GM18870 (cell line): ENCODE results near the gene KRTAP5-4.

Experiments used
- ATAC-seq: cut with Tn5 transposase; IDR thresholded peaks from one replicate; pipeline ENCODE4 v1.9.1; 2021; ENCODE audit warnings: moderate library complexity; ENCODE audit not compliant: unreplicated experiment

The KRTAP5-4 gene

DNA sequence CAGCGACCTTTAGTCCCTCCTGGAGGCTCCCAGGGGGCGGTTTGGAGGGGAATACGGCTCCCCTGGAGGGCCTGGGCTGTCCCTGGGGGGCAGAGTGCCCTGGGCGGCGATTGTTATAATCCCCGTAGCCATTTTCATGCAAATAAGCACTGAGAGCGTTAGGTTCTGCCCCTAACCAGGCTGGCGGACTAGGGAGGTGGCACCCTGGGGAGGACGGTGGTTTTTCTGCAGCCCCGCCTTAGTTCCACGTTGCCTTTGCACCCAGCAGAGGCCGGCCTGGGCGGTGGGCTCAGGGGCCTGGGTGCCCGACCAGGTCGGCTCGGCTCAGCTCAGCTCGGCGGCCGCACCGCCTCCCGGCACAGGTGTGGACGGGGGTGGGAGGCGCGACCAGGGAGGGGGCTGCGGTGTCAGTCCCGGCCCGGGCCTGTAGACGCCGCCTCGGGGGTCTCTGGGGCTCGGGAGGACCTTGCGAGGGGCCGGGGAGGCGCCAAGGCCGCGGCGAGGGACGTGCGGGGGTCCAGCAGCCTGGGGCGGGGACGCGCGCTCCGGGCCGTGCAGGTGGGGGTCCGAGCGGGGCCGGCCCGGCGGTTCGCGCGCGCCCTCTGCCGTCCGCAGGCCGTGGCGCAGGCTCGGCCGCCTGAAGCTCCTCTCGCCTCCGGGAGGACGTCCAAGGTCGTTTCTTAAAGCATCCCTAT lies 47.6 kb downstream of the KRTAP5-4 start:
- no peak for ATAC-seq

DNA sequence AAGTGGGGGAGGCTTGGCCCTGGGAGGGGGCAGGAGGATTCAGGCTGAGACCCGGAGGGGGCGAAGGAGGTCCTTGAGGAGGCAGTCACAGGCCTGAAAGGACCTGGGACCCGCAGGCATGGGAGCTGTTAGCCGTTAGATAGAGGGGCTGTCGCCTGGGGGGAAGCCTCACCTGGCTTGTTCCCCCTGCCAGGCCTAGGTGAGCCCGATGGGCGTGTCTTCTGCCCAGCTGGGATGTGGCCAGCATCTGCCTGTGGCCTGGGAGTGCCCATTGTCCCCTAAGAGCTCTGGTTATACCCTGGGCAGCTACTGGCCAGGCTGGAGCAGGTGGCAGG lies 48.1 kb downstream of the KRTAP5-4 start:
- no peak for ATAC-seq

DNA sequence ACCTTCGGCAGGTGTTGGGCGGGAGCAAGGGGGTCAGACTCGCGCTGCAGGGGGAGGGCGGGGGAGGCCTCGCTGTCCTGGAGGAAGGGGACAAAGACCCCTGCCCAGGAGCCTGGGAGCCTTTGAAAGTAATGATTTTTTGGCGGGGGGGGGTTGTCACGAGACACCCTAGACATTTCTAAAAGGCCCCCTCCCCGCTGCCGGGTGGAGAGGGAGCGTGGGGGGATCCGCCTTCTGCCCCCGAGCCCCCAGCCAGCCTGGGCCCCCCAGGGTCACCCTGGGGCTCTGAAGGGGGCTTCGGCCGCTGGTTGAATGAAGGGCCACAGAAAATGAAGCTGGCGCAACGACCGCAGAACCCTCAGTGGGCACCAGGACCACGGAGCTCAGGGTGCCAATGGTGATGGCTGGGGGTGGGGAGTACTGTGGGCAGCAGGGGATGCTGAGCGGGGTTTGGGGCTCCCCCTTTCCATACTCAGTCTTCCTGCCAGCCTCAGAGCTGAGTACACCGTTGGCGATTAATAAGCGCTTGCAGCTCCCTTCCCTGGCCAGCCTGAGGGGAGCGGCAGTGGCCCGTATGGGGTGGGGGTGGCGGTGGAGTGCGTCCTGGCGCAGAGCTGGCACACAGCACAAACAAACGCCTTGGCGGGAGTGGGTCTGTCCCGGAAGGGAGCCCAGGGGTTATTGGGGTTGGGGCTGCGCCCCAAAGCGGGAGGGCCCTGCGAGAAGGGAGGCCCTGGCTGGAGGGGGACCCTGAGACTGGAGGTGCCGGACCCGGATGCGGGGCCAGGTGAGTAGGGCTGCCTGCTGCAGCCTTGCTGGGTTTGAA lies 48.6 kb downstream of the KRTAP5-4 start:
- ATAC-seq = no peak

DNA sequence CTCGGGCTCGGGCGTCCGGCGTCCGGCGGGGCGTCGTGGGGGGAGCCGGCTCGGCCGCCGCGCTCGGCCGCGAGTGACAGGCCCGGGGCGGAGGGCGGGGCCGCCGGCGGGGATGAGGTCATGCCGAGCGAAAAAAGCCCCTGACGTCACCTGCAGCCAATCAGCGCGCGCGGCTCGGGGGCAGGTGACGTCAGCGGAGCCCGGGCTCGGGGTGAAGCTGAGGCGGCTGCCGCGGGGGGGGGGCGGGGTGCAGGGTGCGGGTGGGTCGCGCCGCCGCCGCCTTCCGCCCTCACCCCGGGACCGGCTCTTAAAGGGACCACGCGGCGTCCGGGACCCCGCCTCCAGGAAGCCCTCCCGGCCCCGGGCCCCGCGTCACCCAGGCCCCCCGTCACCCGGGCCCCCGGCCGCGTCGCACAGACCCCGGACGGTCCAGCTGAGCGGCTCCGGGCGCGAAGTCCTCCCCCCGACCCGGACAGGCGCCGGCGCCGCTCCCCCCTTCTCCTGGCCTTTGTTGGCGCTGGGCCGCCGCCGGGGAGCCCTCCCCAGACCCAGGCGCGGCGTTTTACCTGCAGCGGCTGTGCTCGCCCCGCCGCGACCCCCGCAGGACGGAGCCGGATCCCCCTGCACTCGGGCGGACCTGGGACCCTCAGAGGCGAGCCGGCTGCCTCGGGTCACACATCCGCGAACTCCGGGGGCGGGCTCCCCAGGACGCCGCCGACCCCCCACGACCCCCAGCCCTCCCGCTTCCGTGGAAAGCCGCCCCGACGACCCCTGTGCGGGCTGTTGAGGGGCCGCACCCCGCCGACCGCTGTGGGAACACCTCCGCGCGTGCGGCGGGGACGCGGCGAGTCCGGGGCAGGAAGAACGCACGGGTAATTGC lies 49.5 kb downstream of the KRTAP5-4 start, which contains the start of gene DUSP8:
Gene DUSP8, minus strand, starts transcription at position 75 of the 880 bp plus-strand sequence. CDS start 6,445 bp downstream, outside the sequence.
- ATAC-seq = no peak

DNA sequence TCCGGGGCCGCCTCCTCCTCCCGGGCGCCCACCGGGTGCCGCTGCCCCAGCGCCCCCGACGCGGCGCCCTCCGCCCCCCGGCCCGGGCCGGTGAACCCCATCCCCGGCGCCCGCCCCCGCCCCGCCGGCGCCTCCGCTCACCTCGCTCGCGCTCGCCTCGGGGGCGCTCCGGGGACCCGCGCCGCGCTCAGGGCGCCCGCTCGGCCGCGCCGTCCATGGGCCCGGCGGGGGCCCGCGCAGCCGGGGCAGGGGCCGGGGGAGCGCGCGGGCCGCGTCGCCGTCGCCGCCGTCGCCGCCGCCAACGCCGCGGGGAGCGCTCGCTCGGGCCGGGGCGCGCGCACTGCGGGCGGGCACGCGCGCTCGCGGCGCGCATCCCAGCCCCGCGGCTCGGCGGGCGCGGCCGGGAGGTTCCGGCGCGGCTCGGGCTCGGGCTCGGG lies 50.2 kb downstream of the KRTAP5-4 start:
- ATAC-seq = no peak
